NCI-H1048 (cell line): ENCODE data around the gene SLC2A9.

ENCODE experiments used
- DNase-seq: peaks from one replicate; lab custom pipeline; 2025; lab: John Stamatoyannopoulos, UW

SLC2A9 gene

DNA sequence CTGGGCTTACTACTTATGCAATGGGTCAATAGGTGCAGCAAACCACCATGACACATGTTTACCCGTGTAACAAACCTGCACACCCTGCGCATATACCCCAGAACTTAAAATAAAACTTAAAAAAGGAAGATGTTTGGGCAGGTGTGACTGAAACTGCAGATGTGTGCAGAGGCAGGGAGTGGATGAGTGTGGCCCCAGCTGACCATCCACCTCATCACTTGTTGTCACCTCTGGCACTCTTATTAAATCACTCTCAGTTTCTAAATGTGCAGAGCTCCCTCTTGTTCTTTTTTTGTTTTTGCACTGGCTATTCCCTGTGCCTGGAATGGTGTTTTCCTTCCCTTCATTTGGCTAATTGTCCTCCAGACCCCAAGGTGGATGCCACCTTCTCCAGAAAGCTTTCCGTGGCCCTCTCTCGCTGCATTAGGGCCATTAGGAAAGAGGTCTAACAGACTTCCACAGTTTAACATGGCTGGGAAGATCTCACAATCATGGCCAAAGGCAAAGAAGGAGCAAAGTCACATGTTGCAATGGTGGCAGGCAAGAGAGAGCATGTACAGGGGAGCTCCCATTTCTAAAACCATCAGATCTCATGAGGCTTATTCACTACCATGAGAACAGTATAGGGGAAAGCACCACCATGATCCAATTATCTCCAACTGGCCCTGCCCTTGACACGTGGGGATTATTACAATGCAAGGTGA, 58.5 kb downstream of the SLC2A9 start:
- DNase-seq: no peak

DNA sequence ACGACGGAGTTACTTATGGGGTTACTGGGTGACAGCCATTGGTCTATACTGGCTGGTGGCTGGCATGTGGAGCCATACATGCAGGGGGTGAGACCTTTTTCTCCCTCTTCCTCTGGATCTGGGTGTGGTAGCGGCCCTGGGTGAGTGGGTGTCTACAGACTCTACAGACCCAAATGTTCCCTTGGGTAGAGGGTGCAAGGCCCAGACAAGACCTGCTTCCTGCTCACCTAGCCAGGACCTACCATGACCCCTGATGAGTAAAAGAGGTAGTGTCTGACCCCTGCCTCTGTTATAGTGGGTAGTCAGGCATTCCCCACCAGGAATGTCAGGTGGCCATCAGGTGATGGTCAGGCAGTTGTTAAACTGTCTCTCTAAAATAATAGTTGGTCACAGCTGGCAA, 66.8 kb downstream of the SLC2A9 start:
- no peak for DNase-seq

- no peak for DNase-seq
These were observed 68.2 kb downstream of the SLC2A9 start for GRCh38 chr4:9953089-9953488.

GRCh38 chr4:9952415-9952950, 68.8 kb downstream of the SLC2A9 start:
- DNase-seq: no peak

- no peak for DNase-seq
These were observed 71.7 kb downstream of the SLC2A9 start for GRCh38 chr4:9949573-9949972.

DNA sequence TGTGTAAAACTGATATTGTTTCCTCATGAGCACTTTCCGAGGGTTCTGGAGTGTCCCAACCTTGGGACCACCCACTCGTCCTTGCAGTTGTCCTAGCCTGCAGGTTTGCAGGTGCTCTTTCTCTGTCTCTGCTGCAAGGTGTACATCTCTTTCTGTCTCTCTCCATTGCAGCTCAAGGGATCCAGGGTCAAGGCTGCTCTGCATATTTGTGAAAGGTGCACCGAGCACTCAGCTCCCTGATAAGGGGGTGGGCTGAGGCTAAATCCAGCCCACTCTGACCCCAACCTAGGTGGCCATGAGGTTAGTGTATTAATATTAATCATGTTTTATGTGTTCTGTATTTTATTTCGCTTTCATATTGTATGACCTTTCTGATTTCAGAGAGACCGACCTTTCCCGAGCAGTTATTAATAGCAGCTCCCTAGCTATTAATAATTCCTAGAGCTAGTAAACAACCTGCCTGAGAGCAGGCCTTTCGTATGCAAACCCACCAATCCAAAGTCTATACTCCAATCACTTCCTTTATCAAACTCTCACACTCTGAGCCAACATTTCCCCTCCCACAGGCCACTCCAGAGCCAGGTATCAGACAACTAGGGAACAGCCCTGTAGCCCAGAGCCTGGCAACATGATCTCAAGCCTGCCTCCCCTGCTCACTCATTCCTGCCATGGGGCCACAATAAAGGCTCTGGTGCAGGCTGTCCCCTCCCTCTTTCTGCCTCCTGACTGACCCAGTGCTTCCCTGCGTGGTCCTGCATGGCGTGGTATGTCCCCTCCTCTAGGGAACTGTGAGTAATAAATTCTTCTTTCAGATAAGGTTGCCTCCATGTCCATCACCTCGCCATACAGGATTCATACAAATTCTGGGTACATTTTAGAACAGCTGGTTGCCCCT, 73.9 kb downstream of the SLC2A9 start:
- no peak for DNase-seq

DNA sequence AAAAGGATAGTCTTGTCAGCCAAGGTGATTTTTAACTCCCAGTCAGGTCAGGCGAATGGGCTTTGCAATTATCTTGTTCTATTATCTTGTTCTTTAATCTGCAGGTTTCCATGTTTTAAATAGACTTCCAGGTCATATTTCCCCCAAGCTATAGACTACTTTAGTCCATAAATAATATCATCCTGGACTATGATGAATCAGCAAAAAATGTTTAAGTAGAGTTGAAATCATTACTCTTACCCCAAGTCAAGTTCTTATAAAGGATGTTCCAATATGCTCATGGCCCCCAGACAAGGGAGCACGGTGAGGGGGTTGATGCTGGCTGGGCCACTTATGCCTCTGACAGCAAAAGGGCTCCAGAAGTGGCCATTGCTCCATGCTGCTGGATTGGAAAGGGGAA, 75.1 kb downstream of the SLC2A9 start:
- no peak for DNase-seq

GRCh38 chr4:9944431-9945425, 76.6 kb downstream of the SLC2A9 start:
- DNase-seq: no peak

DNA sequence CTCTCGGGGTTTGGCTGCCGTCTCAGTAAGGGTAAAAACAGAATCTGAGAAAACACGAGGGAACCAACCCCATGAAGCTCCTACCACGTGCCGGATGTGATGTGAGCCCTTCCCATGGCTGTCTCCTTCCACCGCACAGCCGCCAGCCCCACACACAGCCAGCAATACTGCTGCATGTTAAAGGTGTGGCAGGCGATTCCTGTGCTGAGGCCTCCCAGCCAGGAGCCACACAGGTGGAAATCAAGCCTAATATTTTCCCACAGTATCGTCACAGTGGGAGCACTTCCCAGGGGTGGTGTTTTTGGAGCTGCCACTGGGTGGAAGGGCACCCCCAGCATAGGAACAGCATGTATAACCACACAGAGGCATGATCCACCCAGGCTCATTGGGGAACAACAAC, 77.5 kb downstream of the SLC2A9 start:
- DNase-seq: no peak

- no peak for DNase-seq
These were observed 78.2 kb downstream of the SLC2A9 start for GRCh38 chr4:9942921-9943600.

DNA sequence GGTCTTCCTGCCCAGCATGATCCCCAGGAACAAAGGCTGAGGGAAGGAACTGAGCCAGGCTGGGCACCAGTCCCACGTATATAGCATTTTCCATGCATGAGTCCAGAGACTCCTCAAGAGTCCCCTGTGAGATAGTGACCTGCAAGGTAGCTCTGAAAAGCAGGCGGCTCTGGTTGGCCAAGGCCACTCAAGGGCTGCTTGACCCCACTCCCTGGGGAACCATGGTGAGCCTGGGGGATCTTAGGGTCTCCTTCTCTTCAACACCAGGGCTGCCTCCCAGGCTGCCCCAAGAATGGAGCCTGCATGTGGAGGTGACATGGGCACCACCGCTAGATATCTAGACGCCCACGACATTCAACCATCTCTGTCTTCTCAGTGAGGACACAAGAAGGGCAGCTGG, 79.2 kb downstream of the SLC2A9 start:
- DNase-seq: no peak

GRCh38 chr4:9940041-9940440, 81.3 kb downstream of the SLC2A9 start:
- no peak for DNase-seq

DNA sequence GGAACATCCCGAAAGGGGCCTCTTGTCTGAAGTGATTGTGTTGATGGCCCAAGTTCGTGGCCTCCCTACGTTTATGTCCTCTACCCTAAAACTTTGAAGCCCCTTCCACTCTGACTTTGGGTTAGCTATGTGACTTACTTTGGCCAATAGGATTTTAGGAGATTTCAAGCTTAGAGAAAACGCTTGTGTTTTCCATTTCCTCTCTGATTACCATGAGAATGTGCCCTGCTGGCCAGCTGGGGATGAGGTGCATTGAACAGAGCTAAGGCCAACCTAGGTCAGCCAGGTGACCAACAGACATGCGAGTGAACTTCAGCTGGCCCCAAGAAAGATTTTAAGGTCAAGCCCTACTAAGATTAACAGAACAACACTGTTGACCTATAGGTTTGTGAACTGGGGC, 82.4 kb downstream of the SLC2A9 start:
- no peak for DNase-seq

GRCh38 chr4:9937078-9937477, 84.2 kb downstream of the SLC2A9 start:
- no peak for DNase-seq

GRCh38 chr4:9936129-9936644, 85.1 kb downstream of the SLC2A9 start:
- no peak for DNase-seq

DNA sequence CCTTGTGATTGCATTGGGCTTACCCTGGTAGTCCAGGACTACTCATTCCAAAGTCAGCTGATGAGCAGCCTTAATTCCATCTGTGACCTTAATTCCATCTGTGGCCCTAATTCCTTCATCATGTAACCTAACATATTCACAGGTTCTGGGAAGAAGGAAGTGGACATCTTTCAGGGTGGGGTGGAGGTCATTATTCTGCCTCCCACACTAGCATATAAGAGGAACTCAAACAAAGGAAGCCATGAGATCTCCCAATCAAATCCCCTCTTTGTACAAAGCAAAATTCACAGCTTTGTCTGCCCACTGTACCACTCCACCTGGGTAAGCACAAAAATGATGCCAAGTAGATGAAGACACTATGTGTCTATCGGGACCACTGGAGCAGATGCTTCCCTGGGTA, 87.3 kb downstream of the SLC2A9 start:
- no peak for DNase-seq

GRCh38 chr4:9933184-9933583, 88.1 kb downstream of the SLC2A9 start:
- DNase-seq: no peak

GRCh38 chr4:9932771-9933170, 88.5 kb downstream of the SLC2A9 start:
- DNase-seq: no peak

- DNase-seq: no peak
These were observed 90.2 kb downstream of the SLC2A9 start for GRCh38 chr4:9931146-9931545.

DNA sequence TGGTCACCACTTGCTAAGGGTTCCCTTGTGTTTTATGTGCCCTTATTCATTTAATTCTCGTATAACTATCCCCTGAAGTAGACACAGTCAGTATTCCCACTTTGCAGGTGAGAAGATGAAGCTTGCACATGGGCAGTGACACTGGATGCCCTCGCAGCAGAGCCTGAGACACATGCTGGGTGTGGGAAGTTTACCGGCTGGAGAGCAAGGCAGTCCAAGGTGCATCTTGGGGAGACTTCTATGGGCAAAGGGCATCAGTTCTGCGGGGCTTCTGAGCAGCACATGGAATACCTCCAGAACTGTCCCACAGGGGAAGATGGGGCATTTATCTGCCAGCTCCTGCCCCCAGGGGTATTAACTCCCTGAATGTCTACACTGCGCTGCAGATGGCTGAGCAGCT, 92.2 kb downstream of the SLC2A9 start:
- DNase-seq: no peak

GRCh38 chr4:9927341-9928007, 93.8 kb downstream of the SLC2A9 start:
- no peak for DNase-seq
